Hippocampal formation (tissue), 2 donors: ENCODE data around the gene EEF1AKMT4.

Experiments
- DNase-seq, 2 donors: peaks; one replicate each; lab custom pipeline; 2025; lab: John Stamatoyannopoulos, UW

EEF1AKMT4 gene

DNA sequence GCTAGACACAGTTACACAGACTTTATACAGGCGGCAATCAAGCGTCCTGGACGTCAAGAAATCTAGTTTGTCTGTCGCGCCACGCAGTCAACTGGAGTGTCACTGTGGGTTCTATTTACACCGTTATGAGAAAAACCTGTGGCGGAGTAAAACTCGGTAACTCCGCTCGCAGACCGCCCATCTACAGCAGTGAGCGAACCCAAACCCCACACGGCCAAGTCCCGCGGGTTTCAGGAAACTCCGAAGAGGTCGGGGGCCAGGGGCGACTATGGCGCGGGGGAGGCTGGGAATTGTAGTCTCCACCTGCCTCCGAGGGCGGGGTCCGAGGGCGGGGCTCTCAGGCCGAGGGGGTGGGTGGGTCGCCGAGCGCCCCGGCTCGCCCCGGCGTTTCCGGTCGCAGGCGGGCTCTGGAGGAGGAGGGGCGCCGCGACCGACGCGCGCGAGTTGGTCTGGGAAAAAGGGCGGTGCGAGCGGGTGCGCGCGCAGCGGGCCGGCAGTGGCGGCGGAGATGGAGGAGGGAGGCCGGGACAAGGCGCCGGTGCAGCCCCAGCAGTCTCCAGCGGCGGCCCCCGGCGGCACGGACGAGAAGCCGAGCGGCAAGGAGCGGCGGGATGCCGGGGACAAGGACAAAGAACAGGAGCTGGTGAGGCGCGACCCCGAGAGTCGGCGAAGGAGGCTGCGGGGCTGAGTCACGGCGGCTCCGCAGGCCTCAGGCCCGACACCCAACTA is 49.5 kb downstream of the EEF1AKMT4 start, which contains the start of gene PSMD2:
Gene PSMD2 (plus strand): TSS at position 483 of the 729 bp plus-strand sequence. CDS start 26 bp downstream, at position 509.
- peak; percentile 94 to 97 for DNase-seq

DNA sequence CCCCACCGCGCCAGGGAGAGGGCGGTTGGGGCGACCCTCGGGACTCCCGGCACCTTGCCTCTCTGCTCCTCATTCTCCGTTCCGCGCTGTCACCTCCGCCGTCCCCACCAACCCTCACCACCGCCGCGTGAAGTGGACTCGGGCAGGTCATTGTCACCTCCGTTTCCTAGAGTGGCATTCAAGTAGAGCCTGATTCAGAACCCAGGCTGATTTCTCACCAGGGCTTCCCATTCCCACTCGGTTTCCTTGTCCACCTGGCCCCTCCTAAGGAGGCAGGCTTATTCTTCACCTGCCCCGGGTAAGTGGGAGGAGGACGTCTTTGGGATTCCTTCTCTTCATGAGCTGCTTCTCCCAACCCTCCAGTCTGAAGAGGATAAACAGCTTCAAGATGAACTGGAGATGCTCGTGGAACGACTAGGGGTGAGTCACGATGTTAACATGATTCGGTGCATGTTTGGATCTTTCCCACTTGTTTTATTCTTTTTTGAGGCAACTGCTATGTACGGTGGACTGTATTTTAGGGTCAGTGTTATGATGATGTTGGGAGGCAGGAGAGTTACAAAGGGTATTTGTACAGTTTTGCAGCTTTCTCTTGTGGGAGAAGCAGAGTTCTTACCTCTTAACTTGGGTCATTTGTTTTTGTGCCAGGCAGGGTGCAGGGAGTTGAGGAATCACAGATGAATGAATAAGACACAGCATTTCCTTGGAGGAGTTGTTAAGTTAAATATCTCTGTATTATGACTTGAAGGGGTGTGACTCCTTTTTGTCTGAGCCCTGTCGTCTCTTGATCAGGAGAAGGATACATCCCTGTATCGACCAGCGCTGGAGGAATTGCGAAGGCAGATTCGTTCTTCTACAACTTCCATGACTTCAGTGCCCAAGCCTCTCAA is 50.3 kb downstream of the EEF1AKMT4 start:
- DNase-seq: no peak

DNA sequence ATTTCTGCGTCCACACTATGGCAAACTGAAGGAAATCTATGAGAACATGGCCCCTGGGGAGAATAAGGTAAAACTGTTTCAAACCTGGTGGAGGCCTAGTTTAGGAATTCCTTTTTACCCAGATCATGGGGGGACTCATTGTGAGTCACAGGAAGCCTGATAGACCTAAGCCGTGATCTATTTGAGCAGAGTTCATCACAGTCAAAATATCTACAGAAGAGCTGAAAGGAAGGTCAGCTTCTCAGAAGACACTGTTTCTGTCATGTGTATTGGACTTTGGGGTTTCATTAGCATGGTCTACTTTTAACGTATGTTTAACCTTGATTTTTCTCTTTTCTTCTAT is 50.9 kb downstream of the EEF1AKMT4 start:
- no peak for DNase-seq

DNA sequence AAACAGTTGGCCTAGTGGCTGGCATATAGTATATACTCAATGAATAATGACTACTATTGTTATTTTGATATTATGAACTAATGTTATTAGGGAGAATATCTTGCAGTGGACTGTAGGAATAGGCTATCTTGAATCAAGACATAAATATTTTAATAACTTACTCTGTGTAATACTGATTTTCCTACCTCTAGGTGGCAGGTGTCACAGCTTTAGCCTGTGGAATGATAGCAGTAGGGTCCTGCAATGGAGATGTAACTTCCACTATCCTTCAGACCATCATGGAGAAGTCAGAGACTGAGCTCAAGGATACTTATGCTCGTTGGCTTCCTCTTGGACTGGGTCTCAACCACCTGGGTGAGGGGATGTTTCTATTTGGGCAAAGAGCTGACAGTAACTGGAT is 56.1 kb downstream of the EEF1AKMT4 start:
- DNase-seq: no peak

DNA sequence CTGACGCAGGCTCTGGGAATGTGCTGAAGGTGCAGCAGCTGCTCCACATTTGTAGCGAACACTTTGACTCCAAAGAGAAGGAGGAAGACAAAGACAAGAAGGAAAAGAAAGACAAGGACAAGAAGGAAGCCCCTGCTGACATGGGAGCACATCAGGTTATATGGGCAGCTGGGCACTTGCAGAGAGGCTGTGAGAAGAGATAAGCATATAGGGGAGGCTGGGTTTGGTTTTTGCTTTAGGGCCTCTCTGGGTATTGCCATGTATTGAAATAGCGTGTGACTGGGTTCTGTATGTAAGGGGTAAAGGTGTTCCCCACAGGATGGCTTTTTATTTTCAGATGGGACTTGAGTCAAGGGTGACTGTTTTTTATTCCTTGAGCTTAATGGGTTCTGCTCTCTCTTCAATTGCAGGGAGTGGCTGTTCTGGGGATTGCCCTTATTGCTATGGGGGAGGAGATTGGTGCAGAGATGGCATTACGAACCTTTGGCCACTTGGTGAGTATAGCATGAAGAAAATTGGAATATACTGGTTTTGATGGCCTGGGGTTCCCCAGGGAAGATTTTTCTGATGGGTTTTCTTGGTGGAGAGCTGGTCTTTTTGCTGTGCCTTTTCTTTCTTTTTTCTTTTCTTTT is 57.0 kb downstream of the EEF1AKMT4 start:
- DNase-seq: no peak

DNA sequence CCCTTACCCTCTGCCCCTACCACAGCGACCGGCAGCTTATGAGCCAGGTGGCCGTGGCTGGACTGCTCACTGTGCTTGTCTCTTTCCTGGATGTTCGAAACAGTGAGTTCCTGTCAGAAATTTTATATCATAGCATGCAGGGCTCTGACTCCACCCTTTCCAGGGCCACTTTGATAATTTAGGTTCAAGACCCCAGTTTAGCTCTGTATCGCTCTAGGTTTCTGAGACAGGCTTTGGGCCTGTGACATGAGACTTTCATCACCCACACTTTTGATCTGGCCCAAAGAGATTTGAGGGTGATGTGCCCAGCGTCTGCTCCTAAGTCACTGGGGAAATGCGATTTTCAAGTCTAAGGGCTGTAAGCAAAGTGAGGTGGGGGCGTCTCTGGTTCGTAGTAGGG is 58.4 kb downstream of the EEF1AKMT4 start:
- DNase-seq: no peak
